ENCODE results near the gene UXS1.

GRCh38 chr2:106208874-106209273, 14.8 kb upstream of the UXS1 start:
- TF ChIP-seq POLR2AphosphoS5 (IDR thresholded peaks at IDR 0.05) (no peak), EZH2 (IDR thresholded peaks at IDR 0.05; ENCODE audit: borderline replicate concordance, insufficient read depth, low read length, poor library complexity, severe bottlenecking) (no peak), RAD21 (conservative IDR thresholded peaks at IDR 0.05) (no peak), CTCF (IDR thresholded peaks at IDR 0.05; ENCODE audit: poor library complexity, severe bottlenecking) (no peak), EP300 (conservative IDR thresholded peaks at IDR 0.05; ENCODE audit: poor library complexity, severe bottlenecking) (no peak), MXI1 (conservative IDR thresholded peaks at IDR 0.05; ENCODE audit: poor library complexity, severe bottlenecking) (no peak), TAF1 (IDR thresholded peaks at IDR 0.05; ENCODE audit: low read depth) (no peak)
- TF ChIP-seq, protein P1, sequence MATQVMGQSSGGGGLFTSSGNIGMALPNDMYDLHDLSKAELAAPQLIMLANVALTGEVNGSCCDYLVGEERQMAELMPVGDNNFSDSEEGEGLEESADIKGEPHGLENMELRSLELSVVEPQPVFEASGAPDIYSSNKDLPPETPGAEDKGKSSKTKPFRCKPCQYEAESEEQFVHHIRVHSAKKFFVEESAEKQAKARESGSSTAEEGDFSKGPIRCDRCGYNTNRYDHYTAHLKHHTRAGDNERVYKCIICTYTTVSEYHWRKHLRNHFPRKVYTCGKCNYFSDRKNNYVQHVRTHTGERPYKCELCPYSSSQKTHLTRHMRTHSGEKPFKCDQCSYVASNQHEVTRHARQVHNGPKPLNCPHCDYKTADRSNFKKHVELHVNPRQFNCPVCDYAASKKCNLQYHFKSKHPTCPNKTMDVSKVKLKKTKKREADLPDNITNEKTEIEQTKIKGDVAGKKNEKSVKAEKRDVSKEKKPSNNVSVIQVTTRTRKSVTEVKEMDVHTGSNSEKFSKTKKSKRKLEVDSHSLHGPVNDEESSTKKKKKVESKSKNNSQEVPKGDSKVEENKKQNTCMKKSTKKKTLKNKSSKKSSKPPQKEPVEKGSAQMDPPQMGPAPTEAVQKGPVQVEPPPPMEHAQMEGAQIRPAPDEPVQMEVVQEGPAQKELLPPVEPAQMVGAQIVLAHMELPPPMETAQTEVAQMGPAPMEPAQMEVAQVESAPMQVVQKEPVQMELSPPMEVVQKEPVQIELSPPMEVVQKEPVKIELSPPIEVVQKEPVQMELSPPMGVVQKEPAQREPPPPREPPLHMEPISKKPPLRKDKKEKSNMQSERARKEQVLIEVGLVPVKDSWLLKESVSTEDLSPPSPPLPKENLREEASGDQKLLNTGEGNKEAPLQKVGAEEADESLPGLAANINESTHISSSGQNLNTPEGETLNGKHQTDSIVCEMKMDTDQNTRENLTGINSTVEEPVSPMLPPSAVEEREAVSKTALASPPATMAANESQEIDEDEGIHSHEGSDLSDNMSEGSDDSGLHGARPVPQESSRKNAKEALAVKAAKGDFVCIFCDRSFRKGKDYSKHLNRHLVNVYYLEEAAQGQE (IDR thresholded peaks at IDR 0.05; ENCODE audit: borderline replicate concordance) = no peak
